CD14-positive monocyte (primary cell): ENCODE measurements around the gene STXBP4. TPM values are rescaled to one million over a fixed set of nuclear protein-coding genes. Genes with fewer than 3 reads are reported as not detected.

ENCODE experiments used
- DNase-seq, 3 donors: peaks; one replicate each; pipeline ENCODE4 v3.0.0-alpha.2; 2011 to 2022
- H2AFZ ChIP-seq: 2 replicates; pipeline ENCODE4 v1.6.0; 2012; ENCODE audit warnings: mild to moderate bottlenecking, low read depth, low read length, inconsistent platforms; ENCODE audit not compliant: insufficient read depth, poor library complexity, severe bottlenecking
- H3K27ac ChIP-seq, 2 donors: 1 replicate in 1 of 2; 2 replicates in 1 of 2; pipeline ENCODE4 v1.5.1; 2012 to 2013; ENCODE audit warnings: low read length in 2 of 2, control low read depth in 1 of 2, inconsistent platforms in 1 of 2, low read depth in 1 of 2, mild to moderate bottlenecking in 1 of 2
- H3K27me3 ChIP-seq, 2 donors: one replicate each; pipeline versions ENCODE4 v1.6.0 to v1.6.1; 2011 to 2013; ENCODE audit warnings: low read length in 2 of 2; ENCODE audit not compliant: control insufficient read depth in 2 of 2, insufficient read depth in 2 of 2
- H3K36me3 ChIP-seq, 2 donors: replicated peaks in 1 of 2; 1 replicate in 1 of 2; 2 replicates in 1 of 2; pipeline versions ENCODE4 v1.5.1 to v1.6.1; 2012 to 2013; ENCODE audit warnings: low read length in 2 of 2, control low read depth in 1 of 2, inconsistent platforms in 1 of 2, mild to moderate bottlenecking in 1 of 2; ENCODE audit not compliant: insufficient read depth in 2 of 2, control insufficient read depth in 1 of 2
- H3K4me1 ChIP-seq, 2 donors: 1 replicate in 1 of 2; 2 replicates in 1 of 2; pipeline versions ENCODE4 v1.5.1 to v1.6.1; 2012 to 2013; ENCODE audit warnings: low read length in 2 of 2, control low read depth in 1 of 2, inconsistent platforms in 1 of 2, mild to moderate bottlenecking in 1 of 2, moderate library complexity in 1 of 2; ENCODE audit not compliant: insufficient read depth in 2 of 2, control insufficient read depth in 1 of 2
- H3K4me2 ChIP-seq: replicated peaks from 2 replicates; pipeline ENCODE3; 2012; ENCODE audit warnings: low read length, moderate library complexity, mild to moderate bottlenecking; ENCODE audit not compliant: poor library complexity, severe bottlenecking; ENCODE audit errors: extremely low read depth
- H3K4me3 ChIP-seq, 3 experiments: fragments of 200-600 bp in 1 of 3; sonication (generic) in 1 of 3; replicated peaks in 1 of 3; 1 replicate in 2 of 3; 2 replicates in 1 of 3; pipeline ENCODE4 v1.5.1; 2011 to 2013; ENCODE audit warnings: low read length in 3 of 3, mild to moderate bottlenecking in 3 of 3, control low read depth in 2 of 3, low read depth in 2 of 3, inconsistent platforms in 1 of 3, moderate library complexity in 1 of 3
- H3K79me2 ChIP-seq: 2 replicates; pipeline ENCODE4 v1.6.0; 2012; ENCODE audit warnings: mild to moderate bottlenecking, control low read depth, inconsistent platforms, low read length, moderate library complexity; ENCODE audit not compliant: insufficient read depth
- H3K9ac ChIP-seq: 2 replicates; pipeline ENCODE4 v1.6.0; 2017; ENCODE audit warnings: low read length, mild to moderate bottlenecking; ENCODE audit not compliant: insufficient read depth, poor library complexity, severe bottlenecking
- H3K9me3 ChIP-seq, 2 donors: replicated peaks in 1 of 2; 1 replicate in 1 of 2; 2 replicates in 1 of 2; pipeline versions ENCODE4 v1.5.1 to v1.6.1; 2012 to 2013; ENCODE audit warnings: low read length in 2 of 2, control low read depth in 1 of 2; ENCODE audit not compliant: control insufficient read depth in 1 of 2, insufficient read depth in 1 of 2
- H4K20me1 ChIP-seq: 2 replicates; pipeline ENCODE4 v1.6.0; 2012; ENCODE audit warnings: mild to moderate bottlenecking, low read length, control low read depth, moderate library complexity; ENCODE audit not compliant: insufficient read depth
- H3K27ac Mint-ChIP-seq, 7 donors: one replicate each; pipeline ENCODE4 v1.8.0; 2020; ENCODE audit warnings: mild to moderate bottlenecking in 7 of 7, mixed read lengths in 7 of 7, moderate library complexity in 6 of 7, inconsistent platforms in 2 of 7
- H3K27me3 Mint-ChIP-seq, 3 donors: one replicate each; pipeline ENCODE4 v1.8.0; 2021 to 2022; ENCODE audit warnings: low read depth in 3 of 3, mild to moderate bottlenecking in 3 of 3, mixed read lengths in 3 of 3, moderate library complexity in 3 of 3, inconsistent platforms in 1 of 3
- H3K36me3 Mint-ChIP-seq, 2 donors: one replicate each; pipeline ENCODE4 v1.8.0; 2020; ENCODE audit warnings: mixed read lengths in 2 of 2, inconsistent platforms in 1 of 2, mild to moderate bottlenecking in 1 of 2
- H3K4me1 Mint-ChIP-seq: one replicate; pipeline ENCODE4 v1.8.0; 2020; ENCODE audit warnings: mild to moderate bottlenecking, mixed read lengths
- H3K4me3 Mint-ChIP-seq, 2 donors: one replicate each; pipeline ENCODE4 v1.8.0; 2020; ENCODE audit warnings: mild to moderate bottlenecking in 2 of 2, mixed read lengths in 2 of 2, moderate library complexity in 1 of 2
- H3K9me3 Mint-ChIP-seq, 7 donors: one replicate each; pipeline ENCODE4 v1.8.0; 2020 to 2022; ENCODE audit warnings: mixed read lengths in 7 of 7, mild to moderate bottlenecking in 6 of 7, moderate library complexity in 6 of 7, inconsistent platforms in 2 of 7
- WGBS: methylation state at CpG from one replicate; pipeline ENCODE4 v1.1.5; 2013; ENCODE audit warnings: missing lambda C conversion rate; ENCODE audit not compliant: insufficient coverage; 5-methylcytosine and 5-hydroxymethylcytosine counted together
- intact Hi-C, 2 donors: fragments of 100-400 bp; cut with micrococcal nuclease; formaldehyde crosslinking; loops; one replicate each; pipeline versions ENCODE4 v1.15.0 to v1.15.1; 2023
- polyA plus RNA-seq, 3 donors: library from polyadenylated mRNA; depleted of rRNA in 1 of 3; unstranded in 2 of 3; stranded (reverse) in 1 of 3; fragments of 300-500 nt in 2 of 3; fragments of >200 nt in 1 of 3; fragmentation: Illumina TruSeq in 2 of 3; gene quantifications; 1 replicate in 2 of 3; 2 replicates in 1 of 3; pipeline ENCODE4 v1.2.3, GENCODE V29; 2012 to 2021
- TF ChIP-seq, protein P1 (sequence below): fragments of 200-600 bp; IDR thresholded peaks from one replicate; pipeline ENCODE4 v1.8.0; 2022; ENCODE audit warnings: antibody characterized with exemption, mild to moderate bottlenecking

Gene STXBP4
- polyA plus RNA-seq, 3 donors = 0.27 to 1.8 (median 0.44) TPM

DNA sequence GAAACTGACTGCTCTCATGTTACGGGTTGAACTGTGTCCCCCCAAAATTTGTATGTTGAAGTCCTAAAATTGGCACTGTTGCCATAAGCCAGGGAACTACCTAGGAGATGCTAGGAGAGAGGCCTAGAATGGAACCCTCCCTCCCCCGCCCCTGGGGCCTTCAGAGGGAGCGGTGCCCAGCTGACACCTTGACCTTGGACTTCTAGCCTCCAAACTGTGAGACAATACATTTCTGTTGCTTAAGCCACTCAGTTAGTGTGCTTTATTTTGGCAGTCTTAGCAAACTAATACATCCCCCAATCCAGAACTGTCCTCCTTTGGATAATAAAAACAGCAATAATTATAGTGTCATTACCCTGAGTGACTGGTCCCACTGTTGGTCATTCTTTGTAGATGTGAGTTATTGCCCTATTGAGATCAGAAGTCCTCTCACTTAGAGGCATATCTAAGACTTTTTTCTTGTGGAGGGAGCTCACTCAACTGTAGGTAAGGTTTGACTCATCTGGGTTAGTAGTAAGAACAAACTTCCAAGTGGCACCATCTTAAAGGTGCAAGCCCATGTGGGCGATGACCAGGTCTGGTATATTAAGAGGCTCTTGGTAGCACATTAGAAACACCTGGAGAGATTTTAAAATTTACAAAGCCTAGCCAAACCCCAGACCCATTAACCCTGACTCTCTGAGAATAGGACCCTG, 203.2 kb downstream of the STXBP4 start:
- WGBS = no CpG with 5 or more reads among the region's 4 CpGs
- Histone ChIP-seq H4K20me1 (no peaks in the 10 kb centered on the region), H3K9ac (no peak overlapping the region), H3K27ac (no peak overlapping the region), H3K27me3 (no peaks in the 10 kb centered on the region), H3K79me2 (no peaks in the 10 kb centered on the region), H3K9me3 (no peaks in the 10 kb centered on the region), H3K4me3 (no peak overlapping the region), H2AFZ (no peak overlapping the region), H3K4me2 (no peak overlapping the region), H3K4me1 (no peaks in the 10 kb centered on the region), H3K36me3 (no peaks in the 10 kb centered on the region)
- Mint-ChIP-seq H3K4me1 (peaks cover 7% of the 10 kb centered on the region), H3K36me3 (no peaks in the 10 kb centered on the region), H3K9me3 (peaks cover 0 to 6% (median 1%) of the 10 kb centered on the region in 7 donors), H3K27ac (no peak overlapping the region), H3K27me3 (peaks cover 0 to 2% (median 0%) of the 10 kb centered on the region in 3 donors), H3K4me3 (no peak overlapping the region)
- no peak for DNase-seq
- TF ChIP-seq, protein P1, sequence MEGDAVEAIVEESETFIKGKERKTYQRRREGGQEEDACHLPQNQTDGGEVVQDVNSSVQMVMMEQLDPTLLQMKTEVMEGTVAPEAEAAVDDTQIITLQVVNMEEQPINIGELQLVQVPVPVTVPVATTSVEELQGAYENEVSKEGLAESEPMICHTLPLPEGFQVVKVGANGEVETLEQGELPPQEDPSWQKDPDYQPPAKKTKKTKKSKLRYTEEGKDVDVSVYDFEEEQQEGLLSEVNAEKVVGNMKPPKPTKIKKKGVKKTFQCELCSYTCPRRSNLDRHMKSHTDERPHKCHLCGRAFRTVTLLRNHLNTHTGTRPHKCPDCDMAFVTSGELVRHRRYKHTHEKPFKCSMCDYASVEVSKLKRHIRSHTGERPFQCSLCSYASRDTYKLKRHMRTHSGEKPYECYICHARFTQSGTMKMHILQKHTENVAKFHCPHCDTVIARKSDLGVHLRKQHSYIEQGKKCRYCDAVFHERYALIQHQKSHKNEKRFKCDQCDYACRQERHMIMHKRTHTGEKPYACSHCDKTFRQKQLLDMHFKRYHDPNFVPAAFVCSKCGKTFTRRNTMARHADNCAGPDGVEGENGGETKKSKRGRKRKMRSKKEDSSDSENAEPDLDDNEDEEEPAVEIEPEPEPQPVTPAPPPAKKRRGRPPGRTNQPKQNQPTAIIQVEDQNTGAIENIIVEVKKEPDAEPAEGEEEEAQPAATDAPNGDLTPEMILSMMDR = no peak
- intact Hi-C loops = no loop called here

DNA sequence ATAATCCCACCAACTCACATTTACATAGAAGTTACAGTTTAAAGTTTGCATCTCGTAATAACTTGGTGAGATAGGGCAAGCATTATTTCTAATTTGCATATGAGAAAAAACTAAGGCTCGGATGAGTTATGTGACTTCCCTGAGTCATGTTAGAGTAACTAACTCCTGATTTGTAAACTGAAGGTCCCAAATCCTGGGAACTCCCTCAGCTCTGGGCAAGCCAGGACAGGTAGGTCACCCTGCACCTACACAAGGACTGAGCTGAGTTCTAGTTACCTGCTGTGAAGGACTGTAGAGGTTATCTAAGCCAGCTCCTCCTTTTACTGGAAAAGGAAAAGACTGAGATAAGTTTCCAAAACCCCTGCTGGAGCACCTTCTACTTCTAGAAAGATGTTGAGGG, 204.0 kb downstream of the STXBP4 start:
- H3K9ac ChIP-seq = no peak overlapping the region
- Mint-ChIP-seq H3K27me3 (peaks cover 0 to 2% (median 0%) of the 10 kb centered on the region in 3 donors), H3K4me1 (peaks cover 7% of the 10 kb centered on the region), H3K36me3 (no peaks in the 10 kb centered on the region), H3K4me3 (no peak overlapping the region), H3K27ac (no peak overlapping the region), H3K9me3 (peaks cover 0 to 6% (median 1%) of the 10 kb centered on the region in 7 donors)
- no CpG with 5 or more reads among the region's 2 CpGs for WGBS
- no peaks in the 10 kb centered on the region for H3K79me2 ChIP-seq
- H3K36me3 ChIP-seq = no peaks in the 10 kb centered on the region
- no peaks in the 10 kb centered on the region for H3K4me1 ChIP-seq
- H4K20me1 ChIP-seq = no peaks in the 10 kb centered on the region
- H3K9me3 ChIP-seq = no peaks in the 10 kb centered on the region
- no peak overlapping the region for H3K4me3 ChIP-seq
- intact Hi-C loops = no loop called here
- no peak for DNase-seq
- no peak overlapping the region for H2AFZ ChIP-seq
- H3K27me3 ChIP-seq = no peaks in the 10 kb centered on the region
- TF ChIP-seq, protein P1 = no peak
- H3K27ac ChIP-seq = no peak overlapping the region
- H3K4me2 ChIP-seq = no peak overlapping the region
